OCI-LY3 (cell line): ENCODE measurements around the gene CMTR1.

ENCODE experiments used
- H2AFZ ChIP-seq: fragments of 200-600, 300-600 bp; shearing (Covaris generic); 2 replicates; pipeline ENCODE4 v1.6.0; 2014; ENCODE audit warnings: antibody characterized with exemption, low read depth, low read length
- H3K27ac ChIP-seq: fragments of 200-600, 300-600 bp; sonication (generic); 2 replicates; pipeline ENCODE4 v1.5.1; 2014; ENCODE audit warnings: mild to moderate bottlenecking, low read length, moderate library complexity, mixed read lengths
- H3K27me3 ChIP-seq: fragments of 200-600, 300-600 bp; sonication (generic); 2 replicates; pipeline ENCODE4 v1.6.1; 2014; ENCODE audit warnings: low read depth, low read length, mixed read lengths
- H3K36me3 ChIP-seq: fragments of 200-600, 300-600 bp; sonication (generic); replicated peaks from 2 replicates; pipeline ENCODE3; 2014; ENCODE audit warnings: low read depth, low read length, mixed read lengths
- H3K4me1 ChIP-seq: fragments of 300-600, 200-600 bp; sonication (generic); 2 replicates; pipeline ENCODE4 v1.6.1; 2014; ENCODE audit warnings: low read length, mixed read lengths
- H3K4me2 ChIP-seq: fragments of 200-600, 300-600 bp; sonication (generic); 2 replicates; pipeline ENCODE4 v1.6.1; 2014; ENCODE audit warnings: low read length, mixed read lengths
- H3K4me3 ChIP-seq: fragments of 300-600, 200-600 bp; sonication (generic); 2 replicates; pipeline ENCODE4 v1.5.1; 2014; ENCODE audit warnings: antibody characterized with exemption, mild to moderate bottlenecking, low read length, moderate library complexity
- H3K79me2 ChIP-seq: fragments of 300-600, 200-600 bp; shearing (Covaris generic); 2 replicates; pipeline ENCODE4 v1.6.1; 2014; ENCODE audit warnings: mild to moderate bottlenecking, low read length, mixed read lengths
- H3K9ac ChIP-seq: fragments of 300-600, 200-600 bp; shearing (Covaris generic); 2 replicates; pipeline ENCODE4 v1.6.0; 2014; ENCODE audit warnings: mild to moderate bottlenecking, low read length, moderate library complexity
- H3K9me3 ChIP-seq: fragments of 200-600, 300-600 bp; shearing (Covaris generic); 2 replicates; pipeline ENCODE4 v1.6.1; 2014; ENCODE audit warnings: low read length, mixed read lengths; ENCODE audit not compliant: insufficient read depth
- H4K20me1 ChIP-seq: fragments of 200-600, 300-600 bp; sonication (generic); 2 replicates; pipeline ENCODE4 v1.6.1; 2016; ENCODE audit warnings: low read length, mixed read lengths; ENCODE audit not compliant: insufficient read depth
- CTCF ChIP-seq: fragments of 200-600, 300-600 bp; sonication (generic); IDR thresholded peaks from 2 replicates; pipeline ENCODE4 v1.5.1; 2014; ENCODE audit warnings: antibody characterized with exemption, low read length, low read depth
- EZH2phosphoT487 ChIP-seq: fragments of 200-600 bp; shearing (Covaris generic); IDR thresholded peaks from 2 replicates; pipeline ENCODE4 v1.6.1; 2018; ENCODE audit warnings: antibody characterized with exemption, mixed run types, low read depth

The CMTR1 gene

DNA sequence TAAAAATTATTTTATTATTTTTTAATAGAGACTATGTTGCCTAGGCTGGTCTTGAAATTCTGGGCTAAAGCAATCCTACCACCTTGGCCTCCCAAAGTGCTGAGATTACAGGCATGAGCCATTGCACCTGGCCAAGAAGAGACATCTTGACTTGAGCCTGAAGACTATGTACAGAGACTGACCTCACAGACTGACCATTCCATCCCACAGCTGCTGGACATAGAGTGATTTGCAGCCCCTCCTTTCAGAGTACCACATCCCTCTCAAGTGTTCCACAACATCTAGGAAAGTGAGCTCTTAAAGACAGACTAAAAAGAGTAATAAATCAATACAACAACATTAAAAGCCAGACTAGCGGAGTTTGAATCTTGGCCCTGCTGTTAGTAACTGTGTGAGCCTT lies 40.2 kb upstream of the CMTR1 start:
- Histone ChIP-seq H3K4me1 (0 out of 2 replicates have a peak, but pooled peaks cover 5% of the 10 kb centered on the region), H3K4me3 (no peak overlapping the region), H3K27me3 (no peaks in the 10 kb centered on the region), H3K9me3 (no peaks in the 10 kb centered on the region), H3K36me3 (peaks cover 38% of the 10 kb centered on the region), H3K79me2 (no peaks in the 10 kb centered on the region), H3K27ac (no peak overlapping the region), H3K4me2 (no peak overlapping the region), H4K20me1 (no peaks in the 10 kb centered on the region), H3K9ac (no peak overlapping the region), H2AFZ (no peak overlapping the region)
- TF ChIP-seq CTCF (no peak), EZH2phosphoT487 (no peak)

GRCh38 chr6:37393381-37393929 lies 39.6 kb upstream of the CMTR1 start:
- H3K9ac ChIP-seq, result no peak overlapping the region
- no peaks in the 10 kb centered on the region for H3K79me2 ChIP-seq
- no peak overlapping the region for H3K27ac ChIP-seq
- H3K4me1 ChIP-seq, result 0 out of 2 replicates have a peak, but pooled peaks cover 5% of the 10 kb centered on the region
- H2AFZ ChIP-seq, result no peak overlapping the region
- no peak overlapping the region for H3K4me3 ChIP-seq
- no peaks in the 10 kb centered on the region for H4K20me1 ChIP-seq
- H3K27me3 ChIP-seq, result no peaks in the 10 kb centered on the region
- no peaks in the 10 kb centered on the region for H3K9me3 ChIP-seq
- TF ChIP-seq EZH2phosphoT487 (no peak), CTCF (no peak)
- peaks cover 32% of the 10 kb centered on the region for H3K36me3 ChIP-seq
- H3K4me2 ChIP-seq, result no peak overlapping the region

GRCh38 chr6:37396571-37397180 lies 36.3 kb upstream of the CMTR1 start:
- Histone ChIP-seq H3K27ac (no peak overlapping the region), H3K9me3 (no peaks in the 10 kb centered on the region), H3K79me2 (no peaks in the 10 kb centered on the region), H2AFZ (no peak overlapping the region), H3K27me3 (no peaks in the 10 kb centered on the region), H4K20me1 (no peaks in the 10 kb centered on the region), H3K4me2 (no peak overlapping the region), H3K9ac (no peak overlapping the region), H3K4me3 (no peak overlapping the region), H3K36me3 (peaks cover 14% of the 10 kb centered on the region), H3K4me1 (no peaks in the 10 kb centered on the region)
- TF ChIP-seq EZH2phosphoT487 (no peak), CTCF (no peak)

DNA sequence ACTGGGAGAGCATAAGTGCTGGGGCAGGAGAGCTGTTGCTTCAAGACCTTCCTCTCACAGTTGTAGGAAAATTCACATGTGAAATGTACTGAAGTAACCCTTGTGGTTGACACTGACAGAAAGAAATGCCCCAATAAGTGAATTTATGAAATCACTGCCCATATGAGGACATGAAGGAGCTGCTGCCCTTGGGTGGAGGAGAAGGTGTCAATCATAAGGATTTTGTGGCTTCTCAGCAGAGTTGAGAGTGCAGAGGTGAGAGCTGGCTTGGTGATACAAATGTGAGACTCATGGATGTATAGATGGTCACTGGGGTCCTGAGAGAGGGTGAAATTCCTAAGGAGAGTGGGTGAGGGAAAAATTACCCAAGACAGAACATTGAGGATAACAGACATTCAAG lies 33.9 kb upstream of the CMTR1 start:
- Histone ChIP-seq H3K4me1 (no peaks in the 10 kb centered on the region), H3K9me3 (no peaks in the 10 kb centered on the region), H3K27me3 (no peaks in the 10 kb centered on the region), H3K9ac (no peak overlapping the region), H3K27ac (no peak overlapping the region), H3K79me2 (no peaks in the 10 kb centered on the region), H4K20me1 (no peaks in the 10 kb centered on the region), H3K36me3 (peaks cover 5% of the 10 kb centered on the region), H2AFZ (no peak overlapping the region), H3K4me3 (no peak overlapping the region), H3K4me2 (no peak overlapping the region)
- no peak for TF ChIP-seq CTCF
- no peak for TF ChIP-seq EZH2phosphoT487
